ENCODE measurements around the gene RNF220.

DNA sequence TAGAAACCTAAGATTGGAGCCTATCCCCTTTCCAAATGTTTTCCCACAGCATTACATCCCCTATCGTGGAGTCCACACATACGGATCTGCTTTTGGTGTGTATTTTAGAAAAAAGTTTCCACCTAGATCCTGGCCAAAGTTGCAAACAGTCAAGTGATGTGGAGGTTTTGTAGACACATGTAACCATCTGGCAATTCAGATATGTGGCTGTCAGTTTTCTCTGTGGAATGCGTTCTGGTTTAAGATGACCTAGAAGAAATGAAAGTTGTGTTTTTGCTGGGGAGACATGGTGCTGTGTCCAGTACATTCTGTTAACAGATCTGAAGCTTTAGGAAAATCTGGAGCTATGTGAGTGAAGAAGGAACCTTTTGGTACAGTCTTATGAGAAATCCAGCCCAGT, 14.8 kb downstream of the RNF220 start:
- TF ChIP-seq PPARA (CRISPR knock-in tag; IDR thresholded peaks at IDR 0.05; ENCODE audit: borderline replicate concordance), result no peak
- no peak for TF ChIP-seq ESRRG (CRISPR knock-in tag; IDR thresholded peaks at IDR 0.05)
- no peak for TF ChIP-seq ARNTL (CRISPR knock-in tag; IDR thresholded peaks at IDR 0.05; ENCODE audit: borderline replicate concordance, low read depth)
- TF ChIP-seq ZNF565 (CRISPR knock-in tag; conservative IDR thresholded peaks at IDR 0.05; ENCODE audit: low read depth), result no peak
- TF ChIP-seq POU6F1 (CRISPR knock-in tag; IDR thresholded peaks at IDR 0.05; ENCODE audit: borderline replicate concordance, low read depth), result no peak
- no peak for TF ChIP-seq ZNF8 (CRISPR knock-in tag; IDR thresholded peaks at IDR 0.05)
- TF ChIP-seq ZFP3 (CRISPR knock-in tag; IDR thresholded peaks at IDR 0.05), result no peak

Data from SK-N-SH treated with all-trans-retinoic acid at 6 μM for 48 hours (cell line).